G401 (cell line): ENCODE data around the gene MYCL. TPM values are rescaled to one million over a fixed set of nuclear protein-coding genes. Genes with fewer than 3 reads are reported as not detected.

Experiments
- DNase-seq: peaks from one replicate; pipeline ENCODE4 v3.0.0-alpha.2; 2015; ENCODE audit warnings: low spot score
- in situ Hi-C: cut with HindIII; loops from 2 replicates; pipeline ENCODE4 v1.10.0; 2016; ENCODE audit warnings: low sequenced_read_pairs, mixed read lengths
- total RNA-seq: library from RNA; depleted of rRNA; stranded (reverse); fragments of >200 nt; shearing (Covaris generic); gene quantifications from 2 replicates; pipeline ENCODE4 v1.2.3, GENCODE V29; 2014; rRNA removed

The MYCL gene, protein sequence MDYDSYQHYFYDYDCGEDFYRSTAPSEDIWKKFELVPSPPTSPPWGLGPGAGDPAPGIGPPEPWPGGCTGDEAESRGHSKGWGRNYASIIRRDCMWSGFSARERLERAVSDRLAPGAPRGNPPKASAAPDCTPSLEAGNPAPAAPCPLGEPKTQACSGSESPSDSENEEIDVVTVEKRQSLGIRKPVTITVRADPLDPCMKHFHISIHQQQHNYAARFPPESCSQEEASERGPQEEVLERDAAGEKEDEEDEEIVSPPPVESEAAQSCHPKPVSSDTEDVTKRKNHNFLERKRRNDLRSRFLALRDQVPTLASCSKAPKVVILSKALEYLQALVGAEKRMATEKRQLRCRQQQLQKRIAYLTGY
- total RNA-seq, result 8.2 and 11.3 TPM in 2 replicates

DNA sequence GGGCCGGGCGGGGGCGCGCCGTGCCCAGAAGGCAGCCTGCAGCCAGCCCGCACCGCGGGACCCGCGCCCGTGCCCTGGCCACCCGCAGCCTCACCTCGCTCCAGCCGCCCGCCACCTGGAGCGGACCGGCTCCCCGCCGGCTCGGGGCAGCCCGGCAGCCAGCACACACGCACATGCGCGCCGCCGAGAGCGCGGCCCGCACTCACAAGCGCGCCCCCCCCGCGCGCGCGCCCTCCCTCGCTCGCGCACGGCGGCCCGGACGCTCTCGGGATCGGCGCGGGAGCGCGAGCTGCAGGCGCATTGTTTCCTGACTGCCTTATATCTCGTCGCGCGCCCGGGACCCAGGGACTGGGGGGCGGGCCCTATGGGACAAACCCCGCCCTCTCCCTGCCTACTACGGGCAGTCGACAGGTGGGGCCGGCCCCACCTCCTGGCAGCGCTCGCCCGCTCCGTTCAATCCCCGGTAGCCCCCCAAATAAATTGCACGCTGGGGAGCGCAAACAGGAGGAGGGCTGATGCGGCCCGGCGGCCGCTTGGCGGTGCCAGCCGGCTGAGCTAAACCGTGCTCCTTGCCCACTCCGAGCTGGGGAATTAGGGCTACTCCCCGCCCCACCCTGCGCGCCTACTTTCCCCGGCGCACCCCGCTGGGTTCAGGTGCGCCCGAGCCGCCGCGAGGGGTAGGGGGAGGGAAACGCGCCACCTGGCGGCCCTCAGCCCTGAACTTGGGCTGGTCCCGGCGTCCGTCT, at the start of gene MYCL:
Gene MYCL (minus strand): TSS at position 204 of the 746 bp plus-strand sequence. CDS start 483 bp downstream, outside the sequence.
- DNase-seq, result peak; percentile 84
- in situ Hi-C loops, result no loop called here

DNA sequence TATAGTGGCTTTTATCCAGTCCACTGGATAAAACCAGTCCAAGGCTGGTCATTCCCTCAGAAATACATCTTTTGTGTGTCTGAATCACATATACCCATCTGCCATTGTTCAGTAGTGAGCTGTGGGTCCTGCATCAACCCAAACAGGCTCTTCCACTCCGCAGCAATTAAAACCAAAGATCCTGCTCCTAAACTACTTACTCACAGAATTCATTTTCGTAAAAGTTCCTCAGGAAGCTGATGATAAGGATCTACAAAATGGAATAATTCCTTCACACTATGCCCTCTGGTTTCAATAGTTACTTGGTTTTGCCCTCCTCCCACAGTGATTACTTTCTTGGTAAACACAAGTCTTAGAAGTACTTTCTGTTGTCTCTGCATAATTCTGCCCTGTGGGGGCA, 48.2 kb upstream of the MYCL start:
- DNase-seq, result no peak
- in situ Hi-C loops, result no loop called here

DNA sequence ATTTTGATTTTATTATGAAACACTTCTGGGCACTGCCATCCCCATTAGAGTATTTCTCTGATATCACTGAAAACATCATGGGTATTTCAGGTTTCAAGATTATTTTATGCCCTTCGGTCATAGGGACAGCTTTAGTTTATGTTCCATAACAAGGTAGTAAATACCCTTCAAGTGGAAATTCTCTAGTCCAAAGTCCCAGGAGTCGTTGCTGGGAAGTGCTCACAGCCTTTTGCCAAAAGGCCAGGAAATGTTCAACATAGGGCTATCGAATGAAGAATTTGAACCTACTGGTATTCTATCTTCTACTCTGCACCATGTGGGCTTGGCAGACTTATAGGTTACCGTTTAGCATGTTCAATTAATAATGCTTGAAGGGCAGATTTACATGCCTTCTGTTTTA, 45.5 kb upstream of the MYCL start:
- in situ Hi-C loops, result no loop called here

DNA sequence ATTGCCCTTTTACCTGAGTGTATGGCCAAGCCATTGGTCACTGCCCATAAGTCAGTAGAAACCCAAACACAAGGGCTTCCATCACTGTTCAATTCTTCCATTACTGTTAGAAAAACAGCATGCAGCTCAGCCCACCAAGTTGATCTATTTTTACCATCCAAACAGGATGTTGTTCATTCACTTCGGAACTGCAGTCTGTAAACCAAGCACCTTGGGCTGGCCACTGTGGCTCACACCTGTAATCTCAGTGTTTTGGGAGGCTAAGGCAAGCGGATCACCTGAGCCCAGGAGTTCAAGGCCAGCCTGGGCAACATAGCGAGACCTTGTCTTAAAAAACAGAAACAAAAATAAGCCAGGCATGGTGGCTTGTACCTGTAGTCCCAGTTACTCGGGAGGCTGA, 44.5 kb upstream of the MYCL start:
- no peak for DNase-seq
- in situ Hi-C loops, result no loop called here

More for the DNA sequence above, 45.5 kb upstream of the MYCL start:
- no peak for DNase-seq

DNA sequence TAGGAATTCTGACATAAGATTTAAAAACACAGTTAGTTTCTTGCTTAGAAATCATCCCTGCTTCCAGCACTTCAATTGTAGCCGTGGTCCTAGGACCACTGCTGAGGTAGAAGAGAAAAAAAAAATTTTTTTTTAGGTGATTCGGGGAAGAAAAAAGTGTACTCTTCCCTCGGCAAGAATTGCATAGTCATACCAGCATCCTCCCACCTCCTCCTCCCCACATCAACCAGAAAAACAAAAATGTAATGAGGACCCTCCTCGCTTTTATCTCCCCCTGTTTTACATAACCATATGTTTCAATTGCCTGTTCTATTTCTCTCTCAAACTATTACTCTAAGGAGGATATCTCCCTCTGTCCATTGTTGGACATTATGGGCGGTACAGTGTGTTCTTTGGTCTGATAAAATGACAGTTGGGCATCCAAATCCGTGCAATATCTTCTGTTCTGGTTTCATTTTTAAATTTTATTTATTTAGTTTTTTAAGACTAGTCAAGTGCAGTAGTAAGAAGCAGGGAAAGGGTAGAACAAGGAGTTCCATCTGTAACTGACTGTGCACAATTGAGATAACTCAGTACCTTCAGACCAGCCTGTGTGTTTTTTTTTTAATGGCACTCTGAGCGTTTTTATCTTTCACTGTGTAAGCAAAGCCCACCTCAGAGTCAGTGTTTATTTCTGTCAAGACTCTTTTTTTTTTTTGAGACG, 42.8 kb upstream of the MYCL start:
- in situ Hi-C loops, result no loop called here
- DNase-seq, result no peak

DNA sequence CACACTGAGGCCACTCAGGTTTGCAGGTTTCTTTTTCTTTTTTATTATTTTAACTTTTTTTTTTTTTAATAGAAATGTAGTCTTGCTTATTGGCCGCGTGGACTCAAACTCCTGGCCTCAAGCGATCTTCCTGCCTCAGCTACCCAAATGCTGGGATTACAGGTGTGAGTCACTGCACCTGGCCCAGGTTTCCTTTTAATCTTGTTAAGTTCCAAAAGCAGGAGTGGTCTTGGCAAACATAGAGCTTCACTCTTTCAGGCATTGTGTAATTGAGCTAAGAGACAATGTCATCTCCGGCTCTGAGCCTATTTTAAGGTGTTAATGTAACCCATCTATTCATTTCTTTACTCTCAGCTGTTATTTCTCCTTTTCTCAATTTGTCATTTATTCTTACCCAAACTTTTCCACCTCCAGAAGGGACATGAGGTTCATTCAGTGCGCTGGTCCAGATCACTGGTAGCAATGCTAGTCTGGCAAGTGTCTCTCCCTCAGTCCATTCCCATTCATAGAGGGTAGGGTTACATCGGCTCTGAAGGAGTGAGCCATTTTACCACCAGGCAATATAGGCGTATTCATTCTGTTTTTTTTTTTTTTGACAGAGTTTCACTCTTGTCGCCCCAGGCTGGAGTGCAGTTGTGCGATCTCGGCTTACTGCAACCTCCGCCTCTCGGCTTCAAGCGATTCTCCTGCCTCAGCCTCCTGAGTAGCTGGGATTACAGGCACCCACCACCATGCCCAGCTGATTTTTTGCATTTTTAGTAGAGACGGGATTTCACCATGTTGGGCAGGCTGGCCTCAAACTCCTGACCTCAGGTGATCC, 42.0 kb upstream of the MYCL start:
- DNase-seq, result no peak
- in situ Hi-C loops, result no loop called here

DNA sequence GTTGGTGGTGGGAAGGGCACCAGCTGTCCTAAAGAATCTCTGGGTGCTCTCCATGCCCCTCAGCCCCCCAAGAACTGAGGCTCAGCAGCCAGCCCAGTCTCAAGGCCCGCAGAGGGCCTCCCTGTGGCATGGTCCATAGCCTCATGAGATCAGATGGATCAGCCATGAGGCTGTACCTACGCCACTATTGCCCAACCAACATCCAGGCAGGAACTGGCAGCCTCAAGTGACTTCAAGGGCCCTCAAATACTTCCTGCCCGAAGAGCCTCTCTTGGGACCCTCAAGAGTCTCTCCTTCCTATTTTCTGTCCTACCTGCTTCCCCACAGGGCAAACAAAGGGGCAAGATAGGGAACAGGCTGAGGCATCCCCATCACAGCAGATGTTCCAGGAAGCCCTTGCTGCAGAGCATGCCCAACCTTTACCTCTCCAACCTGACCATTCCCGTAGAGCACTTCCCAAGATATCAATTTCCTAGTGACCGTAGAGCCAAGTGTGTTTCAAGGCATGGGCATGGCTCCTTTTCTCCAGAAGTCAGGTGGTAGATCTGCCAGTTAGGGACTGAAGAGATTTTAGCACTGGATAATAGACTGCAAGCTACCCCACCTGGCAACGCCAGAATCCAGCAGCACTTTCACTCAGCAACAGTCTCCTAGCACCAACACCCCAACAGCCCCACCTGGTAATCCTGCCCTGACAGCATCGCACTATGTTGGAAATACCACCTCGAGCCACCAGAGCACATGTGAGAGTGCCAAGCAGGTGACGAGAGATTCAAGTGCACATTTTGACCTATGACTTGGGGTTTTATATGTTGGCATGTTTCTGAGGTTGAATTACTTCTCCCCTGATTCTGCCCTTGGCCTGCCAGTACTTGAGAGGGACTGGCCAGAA, 39.5 kb upstream of the MYCL start:
- in situ Hi-C loops, result no loop called here
- no peak for DNase-seq

DNA sequence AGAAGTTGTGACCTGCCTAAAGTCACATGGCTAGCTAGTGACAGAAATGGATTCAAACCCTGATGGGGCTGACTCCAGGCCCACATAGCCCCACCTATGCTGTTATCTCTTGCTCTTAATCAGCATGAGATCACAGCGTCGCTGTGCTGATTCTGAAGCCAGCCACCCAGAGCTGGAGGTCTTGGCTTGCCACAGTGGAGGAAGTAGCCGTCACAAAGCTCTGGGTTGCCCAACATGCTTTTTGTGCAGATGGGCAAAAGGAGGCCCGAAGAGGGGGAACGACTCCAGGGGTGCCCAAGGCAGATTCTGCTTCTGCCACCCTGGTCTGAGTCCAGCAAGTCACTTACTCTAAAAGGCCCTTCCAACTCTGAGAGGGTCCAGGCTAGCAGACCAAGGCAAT, 38.5 kb upstream of the MYCL start:
- in situ Hi-C loops, result no loop called here
- no peak for DNase-seq

DNA sequence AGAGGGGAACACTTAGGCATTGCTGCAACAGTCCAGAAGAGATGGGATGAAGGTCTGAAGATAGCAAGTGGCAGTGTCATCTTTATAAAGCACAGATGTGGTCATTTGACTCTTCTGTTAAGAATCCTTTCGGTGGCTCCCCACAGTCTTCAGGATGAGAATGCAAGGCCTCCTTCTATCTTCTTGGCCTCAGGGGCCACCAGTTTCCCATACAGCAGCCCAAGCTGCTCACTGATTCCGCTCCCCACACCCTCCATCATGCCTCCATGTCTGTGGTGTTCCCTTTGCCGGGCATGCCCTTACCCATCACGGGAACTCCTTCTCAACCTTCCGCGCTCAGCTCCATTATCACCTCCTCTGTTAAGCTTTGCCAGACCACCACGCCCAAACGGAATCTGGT, 37.1 kb upstream of the MYCL start:
- in situ Hi-C loops, result no loop called here

DNA sequence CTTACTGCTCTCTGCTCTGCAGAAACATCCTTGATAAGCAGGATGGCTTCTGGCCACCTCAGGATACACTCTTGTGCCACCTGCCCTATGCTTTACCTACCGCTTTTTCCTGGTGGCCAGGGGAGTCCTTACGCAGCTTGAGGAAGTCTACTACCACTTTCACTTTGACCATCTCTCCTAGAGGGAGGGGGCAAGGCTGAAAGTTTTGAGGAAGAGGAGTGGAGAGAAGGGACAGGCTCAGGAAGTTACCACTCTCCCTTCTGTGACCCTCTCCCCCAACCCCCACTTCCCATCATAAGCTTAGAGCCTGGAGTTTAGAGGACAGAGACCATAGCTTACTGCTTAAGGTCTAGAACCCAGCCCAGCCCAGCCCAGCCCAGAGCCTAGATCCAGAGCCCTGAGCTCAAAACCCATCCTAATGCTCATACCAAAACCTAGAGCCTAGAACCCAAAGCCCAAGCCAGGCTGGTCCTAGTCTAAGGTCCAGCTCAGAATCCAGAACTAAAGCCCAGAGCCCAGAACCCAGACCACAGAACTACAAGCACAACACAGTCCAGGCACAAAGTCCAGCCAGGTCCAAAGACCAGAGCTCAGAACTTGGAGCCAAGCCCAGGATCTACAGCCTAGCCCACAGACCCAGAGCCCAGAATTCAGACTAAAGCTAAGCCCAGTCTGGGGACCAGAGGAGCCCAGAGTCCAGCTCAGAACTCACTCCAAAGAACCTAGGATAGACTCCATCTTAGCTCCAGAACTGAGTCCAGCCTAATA, 35.2 kb upstream of the MYCL start:
- no peak for DNase-seq
- in situ Hi-C loops, result no loop called here

More for the DNA sequence above, 37.1 kb upstream of the MYCL start:
- DNase-seq, result no peak

DNA sequence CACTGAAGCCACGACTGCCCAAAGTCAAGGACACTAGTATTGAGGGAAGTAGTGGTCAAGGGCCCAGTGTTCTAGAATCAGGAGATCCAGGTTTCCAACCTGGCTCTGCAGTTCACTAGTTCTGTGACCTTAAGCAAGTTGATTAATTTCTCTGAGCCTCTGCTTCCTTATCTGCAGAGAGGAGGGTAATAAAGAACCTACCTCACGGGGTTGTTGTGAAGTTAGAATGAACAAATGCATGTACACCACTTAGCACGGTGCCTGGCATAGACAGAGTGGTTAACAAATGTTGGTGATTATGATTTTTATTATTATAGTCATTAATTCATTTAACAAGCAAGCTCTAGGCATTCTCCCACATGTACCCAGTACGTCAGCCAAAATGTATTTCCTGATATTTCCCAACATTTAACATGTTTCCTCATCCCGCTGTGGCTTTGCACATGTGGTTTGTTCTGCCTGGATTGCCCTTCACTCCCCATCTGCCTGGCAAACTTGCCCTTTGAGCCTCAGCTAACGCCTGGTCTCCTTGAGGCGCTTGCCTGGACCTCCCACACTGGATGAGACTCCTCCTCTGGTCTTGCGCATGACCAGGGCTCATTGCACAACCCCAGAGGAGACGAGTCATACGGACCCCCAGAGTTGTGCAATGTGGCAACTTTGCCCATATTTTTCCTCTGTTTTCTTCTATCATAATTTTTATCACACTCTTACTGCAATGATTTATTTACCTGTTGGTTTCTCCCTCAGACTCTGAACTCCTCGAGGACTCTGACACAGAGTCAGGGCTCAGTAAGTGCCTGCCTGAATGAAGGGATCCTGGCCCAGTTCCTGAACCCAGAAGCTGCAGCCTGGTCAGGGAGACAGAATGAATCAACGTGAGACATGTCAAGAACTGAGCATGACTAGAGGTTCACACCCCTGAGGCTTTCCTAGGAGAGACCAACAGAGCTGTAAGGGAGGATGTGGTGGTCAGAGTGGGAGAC, 32.5 kb upstream of the MYCL start:
- no peak for DNase-seq
- in situ Hi-C loops, result no loop called here

DNA sequence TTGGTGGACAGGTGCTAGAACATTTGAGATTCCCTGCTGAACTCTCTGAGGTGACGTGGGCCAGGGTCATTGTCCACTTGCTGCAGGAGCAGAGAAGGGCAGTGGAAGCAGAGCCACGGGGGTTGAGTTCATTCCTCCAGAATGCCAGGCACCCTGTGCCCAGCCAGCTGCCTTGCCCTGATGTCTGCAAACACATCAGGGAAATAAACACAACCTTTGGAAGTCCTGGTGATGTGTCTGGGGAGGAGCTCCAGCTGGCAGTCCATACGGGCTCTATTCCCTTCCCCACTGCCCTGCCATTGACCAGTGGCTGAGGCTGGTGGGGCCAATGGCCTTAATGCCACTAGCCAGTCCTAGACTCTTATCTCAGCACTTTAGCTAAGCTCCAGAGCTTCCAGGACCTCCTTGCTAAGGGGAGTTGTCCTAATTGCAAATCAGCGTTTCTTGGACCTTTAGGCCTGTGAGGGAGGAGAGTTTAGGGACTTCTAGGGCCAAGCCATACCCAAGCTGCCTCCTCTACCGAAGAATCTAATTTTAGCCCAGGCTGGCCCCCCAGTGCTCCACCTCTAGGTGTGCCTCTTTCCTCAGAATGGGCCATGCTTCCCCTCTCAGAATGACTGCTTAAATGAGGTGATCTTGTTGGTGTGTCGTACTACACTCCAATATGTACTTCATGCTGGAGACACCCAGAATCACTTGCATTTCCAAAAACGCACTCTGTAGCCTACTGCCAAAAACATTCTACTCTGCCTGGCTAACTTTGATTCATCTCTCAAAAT, 27.3 kb upstream of the MYCL start:
- DNase-seq, result no peak
- in situ Hi-C loops, result no loop called here

DNA sequence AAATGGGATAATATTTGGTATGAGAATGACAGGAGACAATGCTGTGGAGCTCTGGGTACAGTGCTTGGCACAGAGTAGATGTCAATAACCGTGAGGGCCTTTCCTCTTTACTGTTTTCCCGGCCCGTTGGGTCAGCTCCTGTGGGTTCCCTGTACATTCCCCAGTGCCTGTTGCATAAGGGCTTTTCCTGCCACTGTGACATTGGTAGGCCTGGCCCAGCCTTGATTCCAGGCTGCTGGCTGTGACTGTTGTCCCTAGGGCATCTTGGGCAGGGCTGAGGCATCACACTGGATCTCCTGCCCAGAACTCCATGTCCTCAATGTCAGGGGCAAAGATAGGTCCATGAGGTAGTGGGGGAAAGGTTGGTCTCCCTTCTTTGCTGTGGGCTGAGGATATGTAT, 25.8 kb upstream of the MYCL start:
- DNase-seq, result no peak
- in situ Hi-C loops, result no loop called here

DNA sequence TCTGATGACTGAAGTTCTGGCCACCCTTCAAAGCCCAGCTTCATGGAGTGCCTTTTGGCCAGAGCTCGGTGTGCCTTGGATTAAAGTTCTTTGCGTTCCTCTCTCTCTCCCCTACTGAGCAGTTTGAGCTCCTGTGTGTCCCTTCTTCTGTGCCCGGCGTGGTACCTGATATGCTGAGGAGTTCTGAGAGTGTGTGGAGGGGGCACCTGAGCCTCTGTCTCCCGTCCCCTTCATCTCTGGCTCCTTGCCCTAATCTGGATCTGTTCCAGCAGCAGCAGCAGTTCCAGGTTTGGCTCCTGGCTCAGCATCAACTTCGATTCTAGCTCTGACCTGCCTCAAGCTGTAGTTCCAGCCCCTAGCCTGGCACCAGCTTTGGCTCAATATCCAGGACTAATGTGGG, 25.1 kb upstream of the MYCL start:
- in situ Hi-C loops, result no loop called here
- DNase-seq, result peak; percentile 8

DNA sequence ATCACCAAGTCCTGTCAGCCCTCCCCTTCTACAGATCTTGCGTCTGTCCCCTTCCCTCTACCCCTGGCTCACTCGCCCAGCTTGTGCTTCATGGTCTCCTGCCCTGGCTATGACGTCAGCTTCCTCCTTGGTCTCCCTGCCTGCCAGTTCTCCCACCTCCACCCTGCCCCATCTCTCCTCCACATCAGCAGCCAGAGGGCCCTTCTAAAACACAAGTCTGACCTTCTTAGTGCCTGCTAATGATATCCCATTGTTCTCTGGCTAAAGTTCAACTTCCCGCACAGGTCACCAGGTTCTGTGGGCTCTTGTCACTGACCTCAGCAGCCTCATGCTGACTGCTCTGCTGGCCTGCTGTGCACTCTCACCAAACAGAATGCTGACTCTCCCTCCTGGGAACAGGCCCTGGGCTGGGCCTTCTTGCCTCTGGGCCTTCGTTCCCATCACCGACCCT, 24.7 kb upstream of the MYCL start:
- in situ Hi-C loops, result no loop called here
- DNase-seq, result no peak
